Islet precursor cell (in vitro differentiated cells): ENCODE data around the gene CDC42EP2.

Experiments used
- DNase-seq: peaks from one replicate; pipeline ENCODE4 v3.0.0-alpha.2; 2018

Gene CDC42EP2, protein sequence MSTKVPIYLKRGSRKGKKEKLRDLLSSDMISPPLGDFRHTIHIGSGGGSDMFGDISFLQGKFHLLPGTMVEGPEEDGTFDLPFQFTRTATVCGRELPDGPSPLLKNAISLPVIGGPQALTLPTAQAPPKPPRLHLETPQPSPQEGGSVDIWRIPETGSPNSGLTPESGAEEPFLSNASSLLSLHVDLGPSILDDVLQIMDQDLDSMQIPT

DNA sequence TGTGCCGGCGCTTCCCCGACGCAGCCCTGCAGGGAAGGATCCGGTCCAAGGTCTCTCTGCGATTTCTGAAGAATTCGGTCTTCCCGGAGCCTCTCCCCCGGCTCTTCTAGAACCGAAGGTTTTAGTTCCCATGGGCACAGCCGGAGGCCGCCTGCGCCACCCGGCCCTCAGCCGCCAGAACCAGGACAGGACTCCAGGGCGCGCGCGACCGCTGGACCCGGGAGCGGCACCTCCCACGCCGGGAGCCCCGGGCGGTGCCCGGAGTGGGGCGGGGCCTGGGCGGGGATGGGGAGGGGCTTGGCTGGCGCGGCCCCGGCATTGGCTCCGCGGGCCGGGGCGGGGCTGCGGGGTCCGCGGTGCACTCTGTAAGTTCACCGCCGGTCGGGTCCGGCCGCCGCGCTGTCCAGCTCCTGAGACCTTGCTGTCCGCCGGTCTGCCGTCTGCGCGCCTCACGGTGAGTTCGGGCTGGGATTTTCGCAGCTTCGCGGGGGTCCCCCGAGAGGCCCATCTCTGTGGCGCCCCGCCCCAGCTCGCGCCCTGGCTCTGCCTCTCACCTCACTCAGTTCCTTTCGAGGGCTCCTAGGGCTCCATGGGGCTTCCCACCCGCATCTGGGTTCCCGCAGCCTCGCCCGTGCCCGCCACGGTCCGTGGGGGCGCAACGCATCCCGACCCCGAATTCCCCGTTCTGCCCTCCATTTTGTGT lies at the start of gene CDC42EP2:
Gene CDC42EP2 (plus strand): TSS at position 366 of the 703 bp plus-strand sequence. CDS start 6,033 bp downstream, outside the sequence.
- peak; percentile 93 for DNase-seq

DNA sequence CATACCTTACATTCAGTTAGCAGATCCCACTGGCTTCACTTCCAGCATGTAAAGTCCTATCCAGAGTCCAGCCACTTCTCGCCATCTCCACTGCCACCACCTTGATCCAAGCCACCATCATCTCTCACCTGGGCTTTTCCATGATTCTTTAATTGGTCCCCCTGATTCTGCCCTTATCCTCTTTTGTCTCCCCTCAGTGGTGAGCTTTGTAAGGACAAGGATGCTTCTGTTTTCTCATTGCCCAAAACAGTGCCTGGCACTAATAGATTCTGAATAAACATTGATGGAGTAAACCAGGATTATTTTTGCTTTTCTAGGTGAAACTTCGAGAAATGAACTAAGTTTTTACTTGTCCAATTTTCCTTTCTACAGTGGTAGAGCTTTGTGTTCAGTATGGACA lies 48.5 kb upstream of the CDC42EP2 start:
- DNase-seq: no peak

DNA sequence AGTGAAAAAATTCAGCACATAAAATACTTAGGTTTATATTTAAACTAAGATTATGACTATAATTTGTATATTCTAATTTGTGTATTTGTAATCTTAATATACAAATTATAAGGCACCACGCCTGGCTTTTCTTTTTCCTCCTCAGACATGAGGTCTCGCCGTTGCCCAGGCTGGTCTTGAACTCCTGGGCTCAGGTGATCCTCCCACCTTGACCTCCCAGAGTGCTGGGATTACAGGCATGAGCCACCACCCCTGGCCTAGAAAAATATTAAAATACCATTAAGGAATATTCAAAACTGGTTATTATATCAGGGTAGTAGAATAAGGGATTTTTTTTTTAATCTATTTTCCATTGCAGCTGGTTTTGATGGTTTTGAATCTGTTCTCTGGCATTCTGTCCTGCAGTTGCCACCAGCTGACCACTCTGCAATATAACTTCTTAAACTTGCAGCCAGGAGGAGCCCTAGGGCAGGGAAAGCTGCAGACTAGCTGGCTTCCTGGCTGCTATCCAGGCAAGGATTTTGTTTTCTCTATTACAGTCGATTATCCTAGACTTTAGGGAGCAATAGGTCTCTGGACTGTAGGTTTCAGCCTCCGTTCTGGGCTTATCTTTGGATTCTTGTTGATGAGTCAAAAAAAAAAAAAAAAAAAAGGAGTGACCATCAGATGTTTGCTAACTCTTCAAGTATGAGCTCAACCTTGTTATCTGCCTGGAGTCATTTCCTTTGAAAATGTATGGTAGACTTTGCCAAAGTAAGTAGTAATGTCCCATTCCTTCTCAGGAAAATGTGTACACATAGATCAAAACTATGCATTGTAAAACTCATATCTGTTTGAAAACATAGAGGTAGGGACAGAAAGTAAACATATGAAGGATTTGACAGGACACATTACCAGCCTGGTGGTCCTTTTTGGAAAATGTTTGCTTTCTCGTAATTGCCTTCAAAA lies 39.7 kb upstream of the CDC42EP2 start:
- DNase-seq: peak; percentile 84

DNA sequence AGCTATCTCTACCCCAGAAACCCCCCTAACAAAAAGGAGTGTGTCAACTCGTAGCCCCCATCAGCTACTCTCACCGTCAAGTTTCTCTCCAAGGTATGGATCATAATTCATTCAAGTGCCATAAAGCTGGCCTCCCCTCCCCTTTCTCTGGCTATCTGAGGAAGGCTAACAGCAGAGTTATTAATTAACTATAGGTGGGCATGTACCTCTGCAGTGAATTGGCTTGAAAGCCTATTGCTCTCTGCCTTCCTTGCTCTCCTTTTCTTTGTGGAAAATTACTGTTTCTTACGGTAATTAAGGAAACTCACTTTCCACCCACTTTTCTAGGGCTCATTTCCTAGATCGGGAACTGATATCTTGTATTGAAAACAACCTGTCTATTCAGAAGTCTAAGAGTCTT lies 38.8 kb upstream of the CDC42EP2 start:
- DNase-seq: no peak

DNA sequence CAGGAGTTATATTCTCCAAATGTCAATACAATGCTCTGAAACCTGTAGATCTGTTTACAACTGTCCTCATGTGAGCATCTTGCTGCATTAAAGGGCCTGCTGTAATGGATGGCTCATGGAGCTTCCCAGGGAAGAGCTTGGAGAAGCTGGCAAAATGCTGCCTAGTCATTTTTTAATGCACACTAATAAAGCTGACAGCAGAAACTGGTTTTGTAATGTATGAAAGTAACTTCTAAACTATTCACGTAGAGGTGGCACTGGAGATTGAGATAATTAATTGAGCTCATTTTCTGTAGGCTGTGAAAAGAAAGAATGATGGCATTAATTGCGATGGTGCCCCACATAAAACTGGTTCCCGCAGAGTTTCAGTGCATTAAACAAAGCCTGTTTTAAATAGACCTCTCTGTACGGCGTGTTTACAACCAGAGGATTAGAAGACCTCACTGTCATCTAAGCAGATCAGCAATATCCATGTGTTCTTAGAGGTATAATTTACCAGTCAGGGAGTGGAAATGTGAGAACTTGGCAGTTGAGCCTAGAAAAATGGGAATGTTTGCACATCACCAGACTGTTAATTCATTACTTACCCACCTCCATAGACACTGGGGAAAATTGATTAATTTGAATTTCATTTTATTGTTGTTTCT lies 36.9 kb upstream of the CDC42EP2 start:
- no peak for DNase-seq

DNA sequence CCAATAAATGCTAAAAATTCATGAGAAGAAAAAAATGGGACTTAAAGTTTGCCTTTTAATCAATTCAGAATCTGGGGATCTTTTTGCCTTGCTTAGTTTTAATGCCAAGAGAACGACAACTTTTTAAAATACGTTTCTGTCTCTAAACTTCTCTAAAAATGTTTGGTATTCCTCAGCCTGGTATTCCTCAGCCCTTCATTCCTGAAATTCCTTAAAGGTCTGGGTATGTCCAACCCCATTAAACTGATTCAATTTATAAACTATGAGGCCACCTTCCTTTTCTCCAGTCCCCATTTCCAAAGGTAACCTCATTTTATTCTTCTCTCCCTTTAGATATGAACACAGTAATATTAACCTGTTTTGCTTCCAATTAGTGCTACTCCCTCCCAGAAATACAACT lies 36.3 kb upstream of the CDC42EP2 start:
- DNase-seq: no peak

DNA sequence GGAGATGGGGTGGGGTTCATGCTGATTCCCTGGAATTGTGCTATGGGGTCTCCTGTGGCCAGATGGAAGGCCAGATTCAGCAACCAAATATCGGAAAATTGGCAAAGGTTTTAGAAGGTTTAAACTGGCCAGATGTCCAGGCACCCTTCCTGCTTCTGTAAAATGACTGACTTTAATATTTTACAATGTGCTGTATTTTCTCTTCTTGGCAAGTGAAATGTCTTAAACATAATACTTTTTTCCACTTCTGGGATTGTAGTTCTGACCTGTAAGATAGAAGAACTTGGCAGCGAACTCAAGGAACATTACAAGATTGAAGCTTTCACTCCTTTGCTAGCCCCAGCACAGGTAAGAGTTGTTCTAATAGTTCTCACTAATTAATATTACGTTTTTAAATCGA lies 35.4 kb upstream of the CDC42EP2 start:
- DNase-seq: no peak

DNA sequence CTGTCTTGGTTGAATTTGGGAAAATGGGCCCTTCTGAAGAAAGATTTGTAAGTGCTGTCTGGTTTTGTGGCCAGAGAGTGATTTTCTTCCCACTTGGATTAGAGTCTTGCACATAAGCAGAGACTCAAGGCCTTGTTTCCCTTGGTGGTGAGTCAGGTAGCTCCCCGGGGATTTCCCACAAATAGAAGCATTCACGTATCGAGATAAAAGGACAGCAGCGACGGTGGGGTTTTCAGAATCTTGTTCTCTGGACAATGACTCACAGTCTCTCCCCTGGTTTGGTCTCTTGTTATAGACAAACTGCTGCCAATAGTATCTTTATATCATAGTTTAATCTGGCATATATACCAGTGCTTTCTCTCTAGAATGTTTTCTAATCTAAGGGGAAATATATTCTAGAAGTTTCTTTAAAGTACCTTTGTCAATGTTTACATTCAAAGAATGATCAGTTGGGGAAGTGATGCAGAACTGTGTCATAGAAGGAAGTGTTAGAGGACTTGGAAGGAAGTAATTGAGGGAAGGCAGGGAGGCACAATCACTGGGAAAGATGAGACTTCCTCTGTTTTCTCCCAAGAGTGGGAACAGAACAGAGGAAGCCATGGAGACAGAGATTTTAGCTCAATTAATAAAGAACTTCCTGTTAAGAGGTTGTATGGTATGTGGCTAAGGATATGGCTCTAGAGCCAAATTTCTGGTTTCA lies 34.8 kb upstream of the CDC42EP2 start:
- peak; percentile 82 for DNase-seq

DNA sequence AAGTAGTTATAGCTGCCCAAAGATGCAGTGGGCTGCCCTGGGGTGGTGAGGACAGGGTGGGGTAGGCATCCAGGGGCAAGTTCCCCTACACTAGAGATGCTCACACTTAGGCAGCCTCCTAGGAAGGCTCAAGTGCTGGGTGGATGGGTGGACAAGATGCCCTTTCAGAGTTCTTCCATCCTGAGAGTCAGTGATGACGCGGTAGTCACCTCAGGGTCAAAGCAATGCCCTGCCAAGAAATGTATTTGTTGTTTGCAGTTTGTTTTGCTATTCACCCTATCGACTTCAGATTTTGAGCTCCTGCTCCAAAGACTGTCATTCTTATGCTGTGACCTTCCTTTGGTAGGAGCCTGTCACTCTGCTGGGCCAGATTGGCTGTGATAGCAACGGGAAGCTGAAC lies 34.0 kb upstream of the CDC42EP2 start:
- no peak for DNase-seq

DNA sequence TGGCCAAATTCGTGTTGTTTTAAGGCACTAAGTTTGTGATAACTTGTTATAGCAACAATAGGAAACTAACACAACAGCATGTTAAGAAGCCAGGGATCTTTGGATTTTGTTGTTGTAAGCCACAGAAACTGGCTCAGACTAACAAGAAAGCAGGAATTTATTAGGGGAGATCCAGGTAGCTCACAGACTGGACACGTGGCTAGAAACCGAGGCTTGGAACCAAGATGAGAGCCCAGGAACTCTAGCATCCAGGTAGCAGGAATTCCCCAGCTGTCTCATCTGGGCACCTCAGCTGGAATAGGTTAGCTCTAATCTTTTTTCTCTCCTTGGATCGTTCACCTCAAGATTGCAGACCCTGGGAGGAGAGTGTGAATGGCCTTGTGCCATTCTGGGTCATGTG lies 28.0 kb upstream of the CDC42EP2 start:
- DNase-seq: no peak

DNA sequence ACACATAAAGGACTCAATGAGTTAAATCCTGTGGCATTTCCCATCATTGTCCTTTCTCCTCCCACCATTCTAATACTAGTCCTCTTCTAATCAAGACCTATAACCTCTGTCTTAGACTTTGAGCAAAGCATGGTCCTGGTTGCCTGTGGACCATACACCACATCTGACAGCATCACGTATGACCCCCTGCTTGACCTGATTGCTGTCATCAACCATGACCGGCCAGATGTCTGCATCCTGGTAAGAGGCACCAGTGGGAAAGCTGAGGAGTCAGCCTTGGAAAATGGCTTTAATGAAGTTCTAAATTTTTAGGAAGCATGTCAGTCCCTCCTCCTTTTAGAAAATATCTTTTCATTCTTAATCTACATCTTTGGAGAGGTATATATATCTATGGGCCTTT lies 27.1 kb upstream of the CDC42EP2 start:
- DNase-seq: no peak

DNA sequence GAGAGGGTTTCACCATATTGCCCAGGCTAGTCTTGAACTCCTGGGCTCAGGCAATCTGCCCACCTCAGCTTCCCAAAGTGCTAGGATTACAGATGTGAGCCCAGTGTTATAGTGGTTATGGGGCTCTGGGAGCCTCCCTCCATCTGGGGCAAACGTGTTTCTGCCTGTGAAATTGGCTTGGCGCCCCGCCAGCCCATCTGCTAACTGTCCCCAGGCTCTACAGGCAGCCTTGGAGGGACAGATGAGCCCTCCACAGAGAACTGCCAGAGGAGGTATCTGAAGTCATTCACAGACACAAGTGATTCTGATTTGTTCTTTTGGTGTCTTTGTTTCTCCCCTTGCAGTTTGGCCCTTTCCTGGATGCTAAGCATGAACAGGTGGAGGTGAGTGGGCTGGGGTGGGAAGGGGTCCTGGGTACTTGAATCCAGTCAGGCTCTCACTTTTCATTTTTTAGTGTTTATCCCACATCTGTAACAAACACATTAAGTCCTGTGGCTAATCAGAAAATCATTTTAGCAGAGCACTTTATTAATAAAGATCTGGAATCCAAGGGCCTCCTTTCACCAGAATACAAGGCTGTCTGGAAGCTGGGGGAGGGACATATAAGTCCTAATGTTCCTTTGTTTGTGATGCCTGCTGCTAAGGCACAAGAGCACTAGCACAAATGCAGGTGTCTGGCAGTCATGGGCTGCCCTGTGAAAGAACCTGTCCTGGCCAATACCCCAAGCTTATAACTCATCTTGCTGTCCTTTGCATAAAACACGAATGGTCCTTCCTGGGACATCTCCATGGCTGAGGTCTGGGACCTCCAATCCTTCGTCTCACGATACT lies 25.7 kb upstream of the CDC42EP2 start:
- no peak for DNase-seq

DNA sequence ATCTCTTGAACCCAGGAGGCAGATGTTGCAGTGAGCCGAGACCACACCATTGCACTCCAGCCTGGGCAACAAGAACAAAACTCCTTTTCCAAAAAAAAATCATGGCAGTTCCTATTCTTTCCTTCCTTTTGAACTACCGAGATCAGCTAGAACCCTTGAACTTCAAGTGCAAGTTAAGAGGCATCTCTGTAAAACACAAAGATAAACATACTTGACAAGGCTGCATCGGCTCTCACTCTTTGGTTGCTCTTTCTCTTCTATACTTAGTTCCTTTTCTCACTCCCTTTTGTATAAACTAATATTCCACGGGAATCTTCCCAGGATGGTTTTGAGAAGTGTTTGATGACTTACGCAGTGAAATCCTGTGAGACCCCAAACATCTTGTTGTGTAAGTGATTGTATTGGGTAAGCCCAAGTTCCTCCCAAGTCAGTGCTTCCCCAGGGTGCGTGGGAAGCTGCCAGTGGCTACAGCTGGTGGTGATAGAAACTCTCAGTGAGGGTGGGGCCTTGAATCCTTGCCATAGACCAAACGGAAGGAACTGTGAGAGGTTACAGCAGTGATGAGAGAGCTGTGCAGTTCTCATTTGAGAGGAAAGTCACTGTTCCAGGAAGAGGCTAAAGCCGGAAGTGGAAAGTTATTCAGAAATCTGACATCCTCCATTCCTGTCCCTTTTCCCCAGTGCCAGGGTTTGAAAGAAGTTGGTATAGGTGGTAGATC lies 24.1 kb upstream of the CDC42EP2 start:
- DNase-seq: no peak

DNA sequence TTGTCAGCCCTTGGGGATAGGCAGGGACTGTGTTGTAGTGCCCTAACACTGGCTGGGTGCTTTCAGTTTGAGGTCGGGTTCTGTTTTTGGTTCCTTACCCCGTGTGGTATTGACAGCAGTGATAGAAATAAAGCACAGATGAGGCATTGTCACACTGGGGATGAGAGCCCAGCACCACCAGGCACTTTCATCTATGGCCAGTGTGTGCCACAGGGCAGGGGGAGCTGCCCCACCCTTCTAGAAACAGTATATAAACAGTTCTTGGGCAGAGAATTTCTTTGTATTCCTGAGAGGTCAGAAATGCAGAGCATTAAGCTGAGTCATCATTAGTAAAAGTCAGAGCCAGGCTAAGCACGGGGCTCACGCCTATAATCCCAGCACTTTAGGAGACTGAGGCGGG lies 23.1 kb upstream of the CDC42EP2 start:
- no peak for DNase-seq

DNA sequence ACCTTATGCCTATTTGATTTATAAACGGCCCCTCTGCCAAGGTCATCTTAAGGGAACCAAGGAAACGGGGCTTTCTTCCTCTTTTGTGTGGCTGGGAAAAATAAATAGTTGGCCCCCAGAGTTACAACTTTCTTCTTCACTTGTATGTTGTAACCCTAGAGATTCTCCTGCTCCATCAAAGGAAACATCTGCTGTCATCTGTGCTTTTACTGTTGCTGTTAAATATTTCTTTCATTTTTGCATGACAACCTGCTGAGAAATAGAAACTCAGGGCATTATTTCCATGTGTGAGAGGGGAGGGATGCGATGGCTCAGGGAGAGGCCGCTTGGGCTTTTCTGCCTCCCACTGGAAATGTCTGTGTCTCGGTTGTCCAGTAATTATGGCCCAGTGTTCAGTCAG lies 21.8 kb upstream of the CDC42EP2 start:
- no peak for DNase-seq

DNA sequence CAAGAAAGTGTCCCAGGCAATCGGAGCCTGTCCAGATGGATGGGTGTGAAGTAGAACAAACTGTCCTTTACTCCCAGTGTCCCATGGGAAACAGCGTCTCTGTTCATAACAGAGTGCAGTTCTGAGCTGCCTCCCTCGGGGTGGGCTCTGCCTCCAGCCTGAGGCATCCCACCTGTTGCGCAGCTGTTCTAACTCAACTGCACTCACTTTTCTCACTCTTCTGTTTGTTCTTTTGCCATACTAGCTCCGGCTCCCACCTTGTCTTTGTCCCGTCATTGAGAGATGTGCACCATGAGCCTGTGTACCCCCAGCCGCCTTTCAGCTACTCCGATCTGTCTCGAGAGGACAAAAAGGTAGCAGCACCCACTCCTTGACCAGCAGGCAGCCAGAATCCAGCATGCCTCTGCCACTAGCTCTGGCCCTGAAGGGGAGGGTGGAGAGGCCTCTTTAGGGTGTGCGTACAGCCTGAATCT lies 20.7 kb upstream of the CDC42EP2 start:
- no peak for DNase-seq

DNA sequence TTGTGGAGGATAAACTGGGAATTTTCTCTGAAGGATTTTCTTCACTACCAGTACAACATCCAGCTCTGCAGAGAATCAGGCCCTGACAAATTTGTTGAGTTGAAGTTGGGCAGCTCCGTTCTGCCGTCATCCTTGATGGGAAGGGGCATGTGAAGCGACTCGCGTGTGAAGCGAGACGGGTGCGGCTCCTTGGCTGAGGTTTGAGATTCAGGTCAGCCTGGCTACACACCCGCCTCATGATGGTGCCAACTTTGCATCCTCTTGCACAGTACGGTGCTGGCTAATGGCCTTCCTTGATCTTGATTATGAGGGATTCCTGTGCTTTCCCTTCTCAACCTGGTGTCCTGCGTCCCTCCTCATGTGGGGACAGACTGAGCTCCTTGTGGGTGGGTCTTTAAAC lies 19.7 kb upstream of the CDC42EP2 start:
- no peak for DNase-seq

DNA sequence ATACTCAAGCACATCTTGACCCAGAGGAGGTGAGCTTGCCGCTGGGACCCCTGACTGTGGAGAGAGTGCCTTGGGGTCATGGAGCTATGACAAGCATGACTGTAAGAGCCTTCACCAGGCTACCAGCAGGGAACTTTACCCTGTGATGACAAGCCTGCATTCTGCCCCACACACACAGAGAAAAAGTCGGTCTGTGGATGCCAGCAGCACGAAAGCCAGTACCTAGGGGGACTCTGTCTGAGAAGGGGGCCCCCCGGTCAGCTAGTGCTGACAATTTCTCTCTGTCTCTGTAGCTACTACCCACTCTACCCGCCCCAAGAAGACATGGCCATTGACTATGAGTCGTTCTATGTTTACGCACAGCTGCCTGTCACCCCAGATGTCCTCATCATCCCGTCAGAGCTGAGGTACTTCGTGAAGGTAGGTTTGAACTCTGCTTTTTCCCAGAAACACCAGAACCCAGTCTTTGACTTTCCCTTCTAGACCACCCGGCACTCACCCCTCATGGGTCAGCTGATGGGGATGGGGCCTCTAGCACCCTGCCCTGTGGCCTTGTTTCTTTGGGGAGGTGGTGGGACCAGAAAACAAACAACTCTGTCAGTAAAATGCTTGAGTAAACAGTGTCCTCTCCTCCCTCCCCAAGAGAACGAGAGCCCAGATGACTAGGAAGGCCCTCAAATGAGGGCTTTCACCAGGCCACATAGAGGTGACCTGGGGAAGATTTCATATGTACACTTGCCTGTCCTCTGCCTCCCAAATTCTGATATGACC lies 18.9 kb upstream of the CDC42EP2 start:
- no peak for DNase-seq

DNA sequence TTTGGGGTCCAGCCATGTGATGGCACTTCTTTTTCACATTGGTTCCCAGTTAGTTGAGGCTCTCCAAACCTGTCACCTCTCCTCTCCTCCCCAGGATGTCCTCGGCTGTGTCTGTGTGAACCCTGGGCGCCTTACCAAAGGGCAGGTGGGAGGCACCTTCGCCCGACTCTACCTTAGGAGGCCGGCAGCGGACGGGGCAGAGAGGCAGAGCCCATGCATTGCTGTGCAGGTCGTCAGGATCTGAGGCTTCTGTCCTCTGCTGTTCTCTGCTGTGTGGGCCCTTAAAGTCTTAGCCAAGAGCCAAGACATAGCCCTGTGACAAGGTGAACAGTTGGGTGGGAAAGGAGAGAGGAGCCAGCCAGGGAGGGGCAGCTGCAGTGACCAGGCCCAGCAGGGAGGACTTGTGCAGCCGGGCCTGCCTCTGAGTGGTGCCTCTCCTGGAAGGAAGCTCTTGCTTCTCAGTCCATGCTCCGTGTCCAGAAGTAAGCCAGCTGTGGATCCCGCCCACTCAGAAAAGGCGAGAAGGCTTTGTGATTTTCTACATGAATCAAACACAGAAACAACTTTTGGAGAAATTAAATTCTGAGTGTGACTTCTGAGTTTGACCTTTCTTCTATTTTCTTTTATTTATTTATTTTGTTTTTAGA lies 17.5 kb upstream of the CDC42EP2 start:
- no peak for DNase-seq
